HG02885 (cell line): ENCODE measurements around the gene FLT3.
"Not testable (repeated sequence)": the region's sequence is repeated elsewhere in the genome, so short reads cannot be mapped to it uniquely, and the experiment has no call there.

Experiments
- ATAC-seq: cut with Tn5 transposase; IDR thresholded peaks from one replicate; pipeline ENCODE4 v1.9.1; 2021; ENCODE audit warnings: mild to moderate bottlenecking; ENCODE audit not compliant: unreplicated experiment, poor library complexity

FLT3 gene

GRCh38 chr13:28010046-28010445, 90.3 kb downstream of the FLT3 start:
- no peak for ATAC-seq

GRCh38 chr13:28005016-28005415, 95.4 kb downstream of the FLT3 start:
- not testable (repeated sequence) for ATAC-seq

- no peak for ATAC-seq
These were observed 97.3 kb downstream of the FLT3 start for GRCh38 chr13:28002886-28003698.

- ATAC-seq: no peak
These were observed 98.4 kb downstream of the FLT3 start for GRCh38 chr13:28001837-28002473.

GRCh38 chr13:28001049-28001448, 99.3 kb downstream of the FLT3 start:
- ATAC-seq: no peak

- no peak for ATAC-seq
These were observed 99.8 kb downstream of the FLT3 start for GRCh38 chr13:28000567-28000966.

- peak; percentile 41 for ATAC-seq
These were observed 102.4 kb downstream of the FLT3 start for GRCh38 chr13:27997904-27998522.

GRCh38 chr13:27991881-27992280, 108.5 kb downstream of the FLT3 start:
- ATAC-seq: no peak

GRCh38 chr13:27988520-27988919, 111.9 kb downstream of the FLT3 start, which contains the start of gene URAD:
Gene URAD, minus strand, starts transcription at chr13:27988693. Its CDS starts 56 bp downstream, at chr13:27988637.
- no peak for ATAC-seq

- ATAC-seq: no peak
These were observed 114.8 kb downstream of the FLT3 start for GRCh38 chr13:27985600-27985999.

- no peak for ATAC-seq
These were observed 118.0 kb downstream of the FLT3 start for GRCh38 chr13:27982361-27982760.

GRCh38 chr13:27981006-27981708, 119.2 kb downstream of the FLT3 start:
- no peak for ATAC-seq

- no peak for ATAC-seq
These were observed 119.9 kb downstream of the FLT3 start for GRCh38 chr13:27980280-27980998.

- ATAC-seq: no peak
These were observed 120.6 kb downstream of the FLT3 start for GRCh38 chr13:27979765-27980279.

- ATAC-seq: no peak
These were observed 121.3 kb downstream of the FLT3 start for GRCh38 chr13:27979001-27979643.

GRCh38 chr13:27978301-27978968, 121.9 kb downstream of the FLT3 start:
- no peak for ATAC-seq

- no peak for ATAC-seq
These were observed 122.7 kb downstream of the FLT3 start for GRCh38 chr13:27977476-27978300.
